Upper lobe of left lung (tissue), 4 donors: Measurements from ENCODE around the gene KRABD2.

Source experiments
- CTCF ChIP-seq, 6 experiments: fragments of 450-650 bp in 4 of 6; fragments of 200-600 bp in 2 of 6; sonication (generic) in 2 of 6; IDR thresholded peaks; one replicate each; pipeline ENCODE4 v1.5.1; 2016 to 2019; ENCODE audit warnings: antibody characterized with exemption in 6 of 6
- EP300 ChIP-seq, 4 donors: sonication (generic); formaldehyde crosslinking; IDR thresholded peaks; one replicate each; pipeline ENCODE4 v1.5.1; 2017; ENCODE audit warnings: antibody characterized with exemption in 4 of 4, control low read depth in 2 of 4
- POLR2A ChIP-seq, 4 donors: fragments of 450-650 bp; IDR thresholded peaks; one replicate each; pipeline ENCODE4 v1.5.1; 2016 to 2017; ENCODE audit warnings: antibody characterized with exemption in 4 of 4, mild to moderate bottlenecking in 2 of 4
- POLR2AphosphoS5 ChIP-seq, 2 donors: sonication (generic); formaldehyde crosslinking; IDR thresholded peaks; one replicate each; pipeline ENCODE4 v1.5.1; 2017; ENCODE audit warnings: antibody characterized with exemption in 2 of 2

- no peak for TF ChIP-seq POLR2A (IDR thresholded peaks at IDR 0.05)
- TF ChIP-seq CTCF (IDR thresholded peaks at IDR 0.05): no peak
- no peak for TF ChIP-seq POLR2AphosphoS5 (IDR thresholded peaks at IDR 0.05)
- no peak for TF ChIP-seq EP300 (IDR thresholded peaks at IDR 0.05)
Measured at GRCh38 chr17:8368193-8368592, 8.3 kb downstream of the KRABD2 start.
